Activated T-helper 2 cell treated with anti-CD3 and anti-CD28 coated beads, Interferon-gamma antibody, Interleukin-2, Interleukin-4, amounts not matched to agents 10 μg/mL and 5 μg/mL and 100 μg/mL, durations not matched to agents 14 hours and 24 hours and 36 hours (primary cell): ENCODE data around the gene UBE2D4. TPM values are rescaled to one million over a fixed set of nuclear protein-coding genes. Genes with fewer than 3 reads are reported as not detected.

Source experiments
- DNase-seq: peaks from one replicate; pipeline ENCODE4 v3.0.0; 2021; ENCODE audit warnings: low spot score
- H3K27ac Mint-ChIP-seq: one replicate; pipeline ENCODE4 v1.8.0; 2021; ENCODE audit warnings: mixed read lengths
- H3K27me3 Mint-ChIP-seq: one replicate; pipeline ENCODE4 v1.8.0; 2021; ENCODE audit warnings: low read depth, mixed read lengths
- H3K36me3 Mint-ChIP-seq: one replicate; pipeline ENCODE4 v1.8.0; 2021; ENCODE audit warnings: low read depth, mixed read lengths
- H3K4me1 Mint-ChIP-seq: one replicate; pipeline ENCODE4 v1.8.0; 2021; ENCODE audit warnings: low read depth, mixed read lengths
- H3K4me3 Mint-ChIP-seq: one replicate; pipeline ENCODE4 v1.8.0; 2021; ENCODE audit warnings: low read depth, mild to moderate bottlenecking, moderate library complexity, mixed read lengths
- H3K9me3 Mint-ChIP-seq: one replicate; pipeline ENCODE4 v1.8.0; 2021; ENCODE audit warnings: mixed read lengths
- intact Hi-C: fragments of 100-400 bp; cut with micrococcal nuclease; formaldehyde crosslinking; loops from one replicate; pipeline ENCODE4 v1.15.1; 2023
- total RNA-seq: library from RNA; stranded (reverse); gene quantifications from 2 replicates; pipeline ENCODE4 v1.2.3, GENCODE V29; 2022

The UBE2D4 gene
- total RNA-seq, 1 donor from 2014 or later: 12.6 TPM

DNA sequence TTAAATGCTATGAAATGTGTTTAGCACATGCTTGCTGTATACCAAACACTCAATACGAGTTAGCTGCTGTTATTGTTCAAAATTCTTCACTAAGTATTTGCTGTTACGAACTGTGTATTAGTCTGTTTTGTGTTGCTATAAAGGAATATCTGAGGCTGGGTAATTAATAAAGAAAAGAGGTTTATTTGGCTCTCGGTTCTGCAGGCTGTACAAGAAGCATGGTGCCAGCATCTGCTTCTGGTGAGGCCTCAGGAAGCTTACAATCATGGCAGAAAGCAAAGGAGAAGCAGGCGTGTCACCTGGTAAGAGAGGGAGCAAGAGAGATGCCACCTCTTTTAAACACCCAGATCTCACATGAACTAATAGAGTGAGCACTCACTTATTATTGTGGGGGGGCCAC lies 1.6 kb downstream of the UBE2D4 start:
- Mint-ChIP-seq H3K36me3 (peaks cover 7% of the 10 kb centered on the region), H3K9me3 (no peaks in the 10 kb centered on the region), H3K27ac (no peak overlapping the region), H3K4me1 (peaks cover 24% of the 10 kb centered on the region), H3K27me3 (no peaks in the 10 kb centered on the region), H3K4me3 (peak overlapping the region; percentile 70)
- intact Hi-C loops: loop anchor here (5.0 kb wide), 1 partner anchor 56 kb away; no protein-coding TSS in a partner anchor
- no peak for DNase-seq

DNA sequence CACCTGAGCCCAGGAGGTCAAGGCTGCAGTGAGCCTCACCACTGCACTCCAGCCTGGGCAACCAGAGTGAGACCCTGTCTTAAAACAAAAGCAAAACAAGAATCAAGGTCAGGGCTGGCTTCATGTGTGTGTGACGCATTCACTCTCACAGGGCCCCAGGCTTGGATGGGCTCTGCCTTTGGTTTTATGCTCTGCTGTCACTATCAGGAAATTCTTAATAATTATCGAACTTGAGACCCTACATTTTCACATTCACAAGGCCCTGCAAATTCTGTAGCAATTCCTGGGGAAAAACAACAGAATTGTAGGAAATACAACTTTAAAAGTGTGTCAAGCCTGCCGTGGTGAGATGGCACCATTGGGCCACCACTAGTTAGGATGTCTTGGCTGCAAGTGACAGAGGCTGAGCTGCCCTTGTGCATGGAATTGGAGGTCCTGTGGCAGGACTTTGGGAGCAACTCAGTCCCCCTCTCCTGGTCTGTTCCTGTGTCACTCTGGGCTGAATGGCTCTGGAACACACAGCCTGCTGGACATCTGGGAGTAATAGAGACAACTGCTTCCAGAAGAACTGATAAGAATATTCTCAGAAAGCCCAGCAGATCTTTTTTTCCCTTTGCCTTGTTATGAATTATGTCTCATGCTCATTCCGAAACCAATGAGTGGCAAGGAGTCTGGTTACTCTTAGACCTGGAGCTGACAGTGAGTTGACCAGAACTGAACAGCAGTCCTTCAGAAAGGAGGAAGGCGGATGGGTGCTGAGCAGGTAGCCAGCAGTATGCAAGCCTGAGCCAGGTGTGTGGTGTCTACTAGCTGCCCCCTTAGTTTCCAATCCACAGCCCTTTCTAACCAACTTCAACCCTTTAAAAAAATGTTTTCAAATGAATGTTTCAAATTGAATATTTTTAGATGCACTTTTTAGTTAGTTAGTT lies 3.6 kb downstream of the UBE2D4 start:
- no peak overlapping the region for H3K27ac Mint-ChIP-seq

DNA sequence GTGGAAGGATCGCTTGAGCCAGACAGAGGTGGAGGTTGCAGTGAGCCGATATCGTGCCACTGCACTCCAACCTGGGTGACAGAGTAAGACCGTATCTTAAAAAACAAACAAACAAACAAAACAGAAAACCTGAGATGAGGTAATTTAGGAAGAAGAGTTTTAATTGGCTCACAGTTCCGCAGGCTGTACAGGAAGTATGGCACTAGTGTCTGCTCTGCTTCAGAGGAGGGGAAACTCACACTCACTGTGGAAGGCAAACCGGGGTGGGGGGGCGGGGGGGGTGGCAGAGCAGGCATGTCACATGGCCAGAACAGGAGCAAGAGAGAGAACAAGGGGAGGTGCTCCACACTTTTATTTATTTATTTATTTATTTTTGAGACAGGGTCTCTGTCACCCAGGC lies 5.1 kb downstream of the UBE2D4 start:
- H3K27ac Mint-ChIP-seq: no peak overlapping the region
- no peak for DNase-seq
- H3K4me1 Mint-ChIP-seq: peaks cover 15% of the 10 kb centered on the region
- H3K36me3 Mint-ChIP-seq: no peaks in the 10 kb centered on the region
- intact Hi-C loops: no loop called here
- no peak overlapping the region for H3K4me3 Mint-ChIP-seq
- no peaks in the 10 kb centered on the region for H3K9me3 Mint-ChIP-seq
- H3K27me3 Mint-ChIP-seq: no peaks in the 10 kb centered on the region

More for the DNA sequence above, 3.6 kb downstream of the UBE2D4 start:
- Mint-ChIP-seq H3K36me3 (peaks cover 4% of the 10 kb centered on the region), H3K9me3 (no peaks in the 10 kb centered on the region), H3K27me3 (no peaks in the 10 kb centered on the region), H3K4me1 (peaks cover 21% of the 10 kb centered on the region), H3K4me3 (no peak overlapping the region)
- no peak for DNase-seq
- intact Hi-C loops: loop anchor here (5.0 kb wide), 1 partner anchor 57 kb away; no protein-coding TSS in a partner anchor

DNA sequence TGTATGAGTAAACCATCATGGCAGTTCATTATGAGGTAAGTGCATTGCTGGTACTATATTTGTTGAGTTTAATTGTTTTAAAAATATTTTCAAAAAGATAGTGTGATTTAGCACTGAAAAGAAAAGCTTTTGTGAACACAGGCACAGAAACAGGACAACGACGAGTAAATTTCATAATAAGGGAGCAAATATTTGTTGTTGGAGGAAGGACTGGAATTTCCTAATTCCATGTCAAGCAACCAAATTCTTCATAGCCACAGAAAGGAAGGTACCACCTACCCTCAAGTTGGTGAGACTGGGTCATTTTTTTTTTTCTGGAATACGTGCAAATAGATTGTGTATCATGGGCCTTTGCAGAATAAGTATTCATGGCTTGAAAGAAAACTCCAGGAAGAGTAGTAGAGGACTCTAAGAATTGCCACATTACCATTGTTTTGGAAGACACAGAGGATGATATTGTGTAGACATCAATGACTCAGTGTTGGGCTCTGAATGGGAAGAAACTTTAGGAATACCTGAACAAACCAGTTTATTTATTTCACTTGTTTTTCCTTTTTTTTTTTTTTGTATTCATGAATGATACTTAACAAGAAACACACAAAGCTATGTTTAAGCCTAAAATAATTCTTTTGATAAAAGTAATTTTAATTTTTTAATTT lies 7.8 kb downstream of the UBE2D4 start:
- Mint-ChIP-seq H3K27me3 (no peaks in the 10 kb centered on the region), H3K27ac (no peak overlapping the region), H3K4me1 (peaks cover 2% of the 10 kb centered on the region), H3K4me3 (no peak overlapping the region), H3K36me3 (no peaks in the 10 kb centered on the region), H3K9me3 (no peaks in the 10 kb centered on the region)
- intact Hi-C loops: no loop called here
- DNase-seq: no peak

DNA sequence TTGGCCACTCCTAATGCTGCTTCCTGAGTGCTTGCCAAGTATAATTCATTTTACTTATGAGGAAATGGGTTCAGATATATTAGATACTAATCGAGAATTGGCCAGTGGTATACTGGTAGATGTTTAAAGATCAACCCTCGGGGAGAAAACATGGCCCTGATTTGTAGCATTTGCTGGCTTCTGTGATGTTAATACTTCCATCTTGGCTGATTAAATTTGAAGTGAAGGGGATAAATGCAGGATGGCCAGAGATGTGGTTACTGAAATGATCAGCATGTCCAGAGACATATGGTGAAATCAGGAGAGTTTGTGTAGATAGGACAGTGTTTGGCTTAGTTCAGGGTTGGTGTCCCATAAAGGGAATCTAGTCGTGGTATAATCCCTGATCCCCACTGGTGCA lies 11.2 kb downstream of the UBE2D4 start:
- H3K27ac Mint-ChIP-seq: no peak overlapping the region
- no peaks in the 10 kb centered on the region for H3K4me1 Mint-ChIP-seq
- no peaks in the 10 kb centered on the region for H3K36me3 Mint-ChIP-seq
- H3K27me3 Mint-ChIP-seq: no peaks in the 10 kb centered on the region
- intact Hi-C loops: no loop called here
- DNase-seq: no peak
- H3K9me3 Mint-ChIP-seq: no peaks in the 10 kb centered on the region
- H3K4me3 Mint-ChIP-seq: no peak overlapping the region

DNA sequence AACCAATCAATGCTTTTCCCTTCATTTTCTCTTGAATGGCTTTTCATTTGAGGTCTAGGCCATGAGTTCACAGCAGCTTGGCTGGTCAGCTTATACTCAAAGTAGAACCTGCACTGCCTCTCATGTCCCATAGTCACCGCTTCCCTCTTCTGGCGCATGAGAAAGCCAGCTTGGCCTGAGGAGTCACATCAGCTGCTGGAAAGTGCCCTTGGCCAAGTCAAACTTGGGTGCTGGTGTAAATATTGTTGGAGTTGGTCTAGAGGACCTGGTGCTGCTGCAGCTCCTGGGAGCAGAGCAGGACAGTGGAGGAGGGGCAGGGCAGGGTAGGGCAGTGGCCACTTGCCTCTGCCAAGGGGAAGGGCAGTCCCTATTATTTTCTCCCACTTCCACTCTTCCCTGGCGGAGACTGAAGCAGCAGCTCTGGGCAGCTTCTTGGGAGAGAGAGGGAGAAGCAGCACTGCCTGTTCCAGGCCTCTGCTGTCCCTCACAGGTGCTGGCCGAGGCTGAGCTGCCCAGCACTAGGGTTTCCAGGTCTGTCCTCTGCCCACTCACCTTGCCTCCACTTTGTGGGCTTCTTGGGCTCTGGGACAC lies 12.8 kb downstream of the UBE2D4 start:
- Mint-ChIP-seq H3K36me3 (no peaks in the 10 kb centered on the region), H3K27ac (no peak overlapping the region), H3K27me3 (no peaks in the 10 kb centered on the region), H3K9me3 (no peaks in the 10 kb centered on the region), H3K4me1 (no peaks in the 10 kb centered on the region), H3K4me3 (no peak overlapping the region)
- DNase-seq: no peak
- intact Hi-C loops: no loop called here

DNA sequence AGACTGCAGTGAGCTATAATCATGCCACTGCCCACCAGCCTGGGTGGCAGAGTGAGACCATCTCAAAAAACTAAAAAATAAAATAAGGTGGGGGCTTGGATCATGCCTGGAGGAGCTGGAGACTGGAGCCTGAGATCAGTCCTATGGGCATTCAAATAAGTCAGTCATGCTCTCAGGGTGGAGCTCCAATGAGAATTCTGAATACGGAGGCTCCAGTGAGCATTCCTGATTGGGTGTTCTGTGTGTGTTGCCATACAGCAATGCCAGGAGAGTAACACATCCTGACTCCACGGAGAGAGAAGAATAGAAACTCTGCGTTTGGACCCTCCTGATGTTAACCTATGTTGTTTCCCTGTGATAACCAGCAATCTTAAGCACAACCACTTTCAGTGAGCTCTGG lies 16.0 kb downstream of the UBE2D4 start:
- Mint-ChIP-seq H3K4me3 (no peak overlapping the region), H3K27ac (no peak overlapping the region), H3K4me1 (no peaks in the 10 kb centered on the region), H3K36me3 (peaks cover under 1% of the 10 kb centered on the region), H3K27me3 (no peaks in the 10 kb centered on the region), H3K9me3 (no peaks in the 10 kb centered on the region)
- DNase-seq: no peak
- intact Hi-C loops: no loop called here

DNA sequence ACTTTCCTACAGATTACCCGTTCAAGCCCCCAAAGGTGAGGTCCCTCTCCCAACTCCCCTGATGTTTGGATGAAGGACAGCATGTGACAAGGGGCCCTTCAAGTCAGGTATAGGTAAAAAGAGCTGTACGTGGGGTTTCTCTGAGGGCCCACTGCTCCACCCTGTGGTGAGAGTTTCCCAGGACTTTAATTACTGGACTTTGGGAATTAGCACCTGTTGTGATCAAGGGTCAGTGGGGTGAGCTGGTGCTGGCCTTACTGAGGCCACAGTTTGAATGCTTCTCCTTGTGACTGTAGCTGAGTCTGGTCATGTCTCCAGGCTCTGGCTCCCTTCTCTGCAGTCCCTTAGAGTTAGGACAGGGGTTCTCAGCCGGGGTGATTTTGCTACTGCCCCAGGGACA lies 16.8 kb downstream of the UBE2D4 start:
- intact Hi-C loops: no loop called here
- Mint-ChIP-seq H3K4me1 (no peaks in the 10 kb centered on the region), H3K36me3 (peaks cover 8% of the 10 kb centered on the region), H3K27me3 (no peaks in the 10 kb centered on the region), H3K4me3 (no peak overlapping the region), H3K27ac (no peak overlapping the region), H3K9me3 (no peaks in the 10 kb centered on the region)
- DNase-seq: no peak

DNA sequence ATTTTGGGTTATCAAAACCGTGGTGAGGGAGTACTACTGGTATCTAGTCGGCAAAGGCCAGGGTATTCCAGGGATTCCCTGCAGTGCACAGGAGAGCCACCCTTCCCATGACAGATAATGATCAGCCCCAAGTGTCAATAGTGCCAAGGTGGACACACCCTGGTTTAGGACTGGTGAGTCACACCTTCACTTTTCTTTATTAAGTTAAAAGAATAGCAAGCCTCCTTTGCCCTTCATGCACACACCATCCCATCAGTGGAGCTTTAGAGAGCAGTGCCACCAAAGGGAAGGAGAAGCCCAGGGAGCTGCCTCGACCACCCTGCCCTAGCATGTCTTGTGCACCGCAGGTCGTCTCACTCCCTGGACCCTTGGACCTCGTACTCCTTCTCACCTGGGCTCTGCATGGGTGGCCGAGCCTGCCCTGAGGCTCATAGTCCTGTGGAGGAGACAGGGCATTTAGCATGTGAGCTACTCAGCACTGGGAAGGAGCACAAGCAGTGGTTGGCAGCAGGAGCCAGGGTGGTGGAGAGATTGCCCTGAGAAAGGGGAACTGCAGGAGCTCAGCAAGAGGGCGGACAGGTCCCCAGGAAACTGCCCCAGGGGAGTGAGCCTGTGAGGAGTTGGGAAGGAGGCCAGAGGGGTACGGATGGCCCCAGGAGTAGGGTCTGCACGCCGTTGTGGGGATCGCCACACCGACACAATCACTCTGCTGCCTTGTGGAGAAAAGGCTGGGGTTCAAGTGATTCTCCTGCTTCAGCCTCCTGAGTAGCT lies 17.4 kb downstream of the UBE2D4 start:
- no peaks in the 10 kb centered on the region for H3K27me3 Mint-ChIP-seq
- peaks cover 11% of the 10 kb centered on the region for H3K36me3 Mint-ChIP-seq
- no peak for DNase-seq
- H3K27ac Mint-ChIP-seq: no peak overlapping the region
- intact Hi-C loops: no loop called here
- no peak overlapping the region for H3K4me3 Mint-ChIP-seq
- H3K4me1 Mint-ChIP-seq: no peaks in the 10 kb centered on the region
- H3K9me3 Mint-ChIP-seq: no peaks in the 10 kb centered on the region

DNA sequence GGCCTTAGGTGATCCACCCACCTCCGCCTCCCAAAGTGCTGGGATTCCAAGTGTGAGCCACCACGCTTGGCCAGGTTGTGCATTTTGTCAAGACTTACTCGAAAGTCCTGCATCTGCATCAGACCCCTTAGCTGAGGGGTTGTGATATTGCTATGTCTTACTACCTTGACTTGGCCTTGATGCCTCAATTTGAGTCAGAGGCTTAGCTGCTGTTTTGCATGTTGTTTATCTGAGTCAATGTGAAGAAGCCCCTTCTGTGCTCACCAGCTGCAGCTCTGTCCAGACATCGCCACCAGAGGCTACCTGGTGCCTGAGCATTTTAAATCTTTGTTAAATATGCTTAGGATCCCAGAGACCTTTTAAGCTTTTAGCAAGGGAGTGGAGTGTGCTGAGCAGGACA lies 18.1 kb downstream of the UBE2D4 start:
- no peaks in the 10 kb centered on the region for H3K27me3 Mint-ChIP-seq
- no peaks in the 10 kb centered on the region for H3K9me3 Mint-ChIP-seq
- intact Hi-C loops: no loop called here
- H3K4me3 Mint-ChIP-seq: no peak overlapping the region
- DNase-seq: no peak
- peaks cover 13% of the 10 kb centered on the region for H3K36me3 Mint-ChIP-seq
- no peak overlapping the region for H3K27ac Mint-ChIP-seq
- no peaks in the 10 kb centered on the region for H3K4me1 Mint-ChIP-seq

DNA sequence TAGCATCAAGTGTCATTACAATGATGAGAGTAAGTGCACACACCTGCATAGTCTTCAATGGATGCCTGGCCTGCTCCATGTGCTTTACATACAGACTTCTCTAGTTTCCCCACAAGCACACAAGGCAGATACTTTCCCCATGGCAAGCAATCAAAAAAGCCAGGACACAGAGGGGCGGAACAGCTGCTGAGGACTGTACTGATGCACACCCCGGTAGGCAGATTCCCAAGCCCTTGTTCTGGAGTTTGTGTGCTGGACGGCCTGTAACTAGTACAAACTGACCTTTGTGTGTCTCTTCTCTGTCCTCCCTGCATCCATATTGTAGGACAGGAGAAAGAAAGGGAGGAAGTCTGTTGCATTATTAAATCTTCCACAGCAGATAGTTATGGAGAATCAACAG lies 25.8 kb downstream of the UBE2D4 start:
- Mint-ChIP-seq H3K27ac (no peak overlapping the region), H3K27me3 (no peaks in the 10 kb centered on the region), H3K36me3 (peaks cover 32% of the 10 kb centered on the region), H3K4me1 (peaks cover 2% of the 10 kb centered on the region), H3K9me3 (no peaks in the 10 kb centered on the region), H3K4me3 (no peak overlapping the region)
- DNase-seq: no peak
- intact Hi-C loops: no loop called here

DNA sequence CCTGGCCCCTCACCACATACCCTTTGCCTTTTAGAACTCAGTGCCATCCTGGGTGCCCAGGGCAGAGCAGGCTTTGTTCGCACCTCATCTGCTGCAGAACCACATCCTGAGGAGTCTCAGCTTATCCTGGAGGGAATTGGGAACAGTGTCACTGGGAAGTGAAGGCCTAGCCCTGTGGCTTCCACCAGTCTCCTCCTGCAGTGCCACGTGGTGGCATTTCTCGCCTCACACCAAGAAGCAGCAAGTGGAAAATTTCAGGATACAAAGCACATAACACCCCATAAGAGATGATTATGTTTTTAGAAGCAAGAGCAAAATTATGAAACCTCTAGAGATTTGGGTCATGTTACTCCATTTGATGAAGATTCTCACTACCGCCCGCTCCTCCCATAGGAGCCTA lies 26.8 kb downstream of the UBE2D4 start:
- H3K36me3 Mint-ChIP-seq: peaks cover 24% of the 10 kb centered on the region
- intact Hi-C loops: no loop called here
- no peak overlapping the region for H3K27ac Mint-ChIP-seq
- H3K27me3 Mint-ChIP-seq: no peaks in the 10 kb centered on the region
- H3K9me3 Mint-ChIP-seq: no peaks in the 10 kb centered on the region
- peaks cover 2% of the 10 kb centered on the region for H3K4me1 Mint-ChIP-seq
- no peak for DNase-seq
- H3K4me3 Mint-ChIP-seq: no peak overlapping the region
